H1 (cell line): ENCODE results near the gene FOXD4L6. TPM values are rescaled to one million over a fixed set of nuclear protein-coding genes. Genes with fewer than 3 reads are reported as not detected.
"Not testable (repeated sequence)": the region's sequence is repeated elsewhere in the genome, so short reads cannot be mapped to it uniquely, and the experiment has no call there.

Experiments
- CTCF ChIA-PET: fragments of 300-600 bp; sonication (Branson Sonifier 250); formaldehyde crosslinking; loops from one replicate; lab custom pipeline; 2021; ENCODE audit not compliant: partially characterized antibody; lab: Charles Lee
- POLR2A ChIA-PET: fragments of 300-600 bp; sonication (Branson Sonifier 250); formaldehyde crosslinking; loops from one replicate; lab custom pipeline; 2021; ENCODE audit warnings: inconsistent platforms; ENCODE audit not compliant: partially characterized antibody; lab: Charles Lee
- DNase-seq, 2 experiments: peaks; one replicate each; pipeline versions ENCODE4 v3.0.0 to v3.0.0-alpha.2; 2010 to 2022; ENCODE audit warnings: low spot score in 2 of 2, low read depth in 1 of 2, mixed read lengths in 1 of 2
- FAIRE-seq: peaks from 2 replicates; lab custom pipeline; 2011; peaks lifted over from hg19 to GRCh38; lab: Jason Lieb, UNC
- H2AFZ ChIP-seq: 2 replicates; pipeline ENCODE4 v1.8.1; 2012; ENCODE audit warnings: low read length, inconsistent platforms
- H2AK5ac ChIP-seq: 2 replicates; pipeline ENCODE4 v1.6.1; 2013; ENCODE audit warnings: low read depth, low read length
- H2BK120ac ChIP-seq: replicated peaks from 2 replicates; pipeline ENCODE3; 2013; ENCODE audit warnings: low read depth, low read length, inconsistent platforms
- H2BK12ac ChIP-seq: 2 replicates; pipeline ENCODE4 v1.6.1; 2013; ENCODE audit warnings: low read depth, low read length
- H2BK15ac ChIP-seq: 2 replicates; pipeline ENCODE4 v1.6.1; 2013; ENCODE audit warnings: low read length
- H2BK20ac ChIP-seq: 2 replicates; pipeline ENCODE4 v1.6.1; 2013; ENCODE audit warnings: low read length
- H2BK5ac ChIP-seq: 2 replicates; pipeline ENCODE4 v1.6.1; 2013; ENCODE audit warnings: low read depth, low read length
- H3K14ac ChIP-seq: 2 replicates; pipeline ENCODE4 v1.6.1; 2013; ENCODE audit warnings: inconsistent platforms; ENCODE audit not compliant: insufficient read length
- H3K18ac ChIP-seq: 2 replicates; pipeline ENCODE4 v1.6.1; 2013; ENCODE audit warnings: low read length; ENCODE audit errors: extremely low read depth
- H3K23ac ChIP-seq: 2 replicates; pipeline ENCODE4 v1.6.1; 2013; ENCODE audit warnings: inconsistent platforms; ENCODE audit not compliant: insufficient read length
- H3K23me2 ChIP-seq: 2 replicates; pipeline ENCODE4 v1.6.1; 2013; ENCODE audit warnings: low read depth, low read length
- H3K27ac ChIP-seq: 2 replicates; pipeline ENCODE4 v1.6.1; 2011; ENCODE audit warnings: low read depth, low read length, inconsistent platforms
- H3K27me3 ChIP-seq, 4 experiments: replicated peaks in 1 of 4; 1 replicate in 1 of 4; 2 replicates in 3 of 4; pipeline versions ENCODE4 v1.6.1 to v1.8.1; 2011 to 2013; ENCODE audit warnings: low read length in 3 of 4, mild to moderate bottlenecking in 3 of 4, inconsistent platforms in 2 of 4, mixed read lengths in 2 of 4, moderate library complexity in 1 of 4; ENCODE audit not compliant: control insufficient read depth in 3 of 4, insufficient read depth in 3 of 4; ENCODE audit errors: extremely low read depth in 1 of 4
- H3K36me3 ChIP-seq, 4 experiments: 2 replicates each; pipeline versions ENCODE4 v1.6.1 to v1.8.1; 2011 to 2013; ENCODE audit warnings: mild to moderate bottlenecking in 4 of 4, low read length in 3 of 4, moderate library complexity in 2 of 4, control low read depth in 1 of 4, inconsistent platforms in 1 of 4; ENCODE audit not compliant: insufficient read depth in 4 of 4, control insufficient read depth in 2 of 4
- H3K4ac ChIP-seq: replicated peaks from 2 replicates; pipeline ENCODE3; 2013; ENCODE audit warnings: low read length, low read depth, mixed read lengths, inconsistent platforms; ENCODE audit not compliant: insufficient read length
- H3K4me1 ChIP-seq, 4 experiments: replicated peaks in 1 of 4; 1 replicate in 1 of 4; 2 replicates in 3 of 4; pipeline versions ENCODE4 v1.6.1 to v1.8.1; 2011 to 2013; ENCODE audit warnings: low read length in 3 of 4, inconsistent platforms in 2 of 4, mixed read lengths in 1 of 4; ENCODE audit not compliant: insufficient read depth in 4 of 4, control insufficient read depth in 3 of 4
- H3K4me2 ChIP-seq, 2 experiments: 2 replicates each; pipeline versions ENCODE4 v1.6.1 to v1.8.1; 2011 to 2013; ENCODE audit warnings: low read depth in 2 of 2, low read length in 2 of 2, control low read depth in 1 of 2, inconsistent platforms in 1 of 2, mild to moderate bottlenecking in 1 of 2; ENCODE audit not compliant: insufficient read depth in 1 of 2
- H3K4me3 ChIP-seq, 4 experiments: fragments of 200-600, 300-600 bp in 1 of 4; sonication (generic), shearing (Covaris generic), sonication (Bioruptor Twin) in 1 of 4; 2 replicates each; pipeline versions ENCODE4 v1.5.1 to v1.8.1; 2011 to 2016; ENCODE audit warnings: low read length in 4 of 4, low read depth in 3 of 4, control low read depth in 2 of 4, inconsistent platforms in 2 of 4, mild to moderate bottlenecking in 2 of 4, mixed read lengths in 1 of 4, moderate library complexity in 1 of 4; ENCODE audit not compliant: insufficient read depth in 2 of 4; ENCODE audit errors: extremely low read depth in 1 of 4
- H3K56ac ChIP-seq: replicated peaks from 2 replicates; pipeline ENCODE3; 2013; ENCODE audit warnings: low read depth, mild to moderate bottlenecking, mixed read lengths, low read length, inconsistent platforms; ENCODE audit not compliant: insufficient read length
- H3K79me1 ChIP-seq: 2 replicates; pipeline ENCODE4 v1.6.1; 2013; ENCODE audit warnings: low read depth, low read length, control low read depth
- H3K79me2 ChIP-seq, 2 experiments: 2 replicates each; pipeline versions ENCODE4 v1.6.1 to v1.8.1; 2012 to 2013; ENCODE audit warnings: low read length in 2 of 2, mild to moderate bottlenecking in 2 of 2, inconsistent platforms in 1 of 2; ENCODE audit not compliant: insufficient read depth in 2 of 2, control insufficient read depth in 1 of 2
- H3K9ac ChIP-seq, 4 experiments: replicated peaks in 1 of 4; 1 replicate in 1 of 4; 2 replicates in 3 of 4; pipeline versions ENCODE4 v1.6.1 to v1.8.1; 2011 to 2013; ENCODE audit warnings: low read depth in 3 of 4, low read length in 3 of 4, control low read depth in 2 of 4, mild to moderate bottlenecking in 2 of 4, moderate library complexity in 2 of 4, inconsistent platforms in 1 of 4; ENCODE audit errors: extremely low read depth in 1 of 4
- H3K9me3 ChIP-seq, 2 experiments: 2 replicates each; pipeline versions ENCODE4 v1.6.1 to v1.8.1; 2012 to 2013; ENCODE audit warnings: mild to moderate bottlenecking in 2 of 2, moderate library complexity in 2 of 2, control low read depth in 1 of 2, inconsistent platforms in 1 of 2, low read depth in 1 of 2, low read length in 1 of 2, mixed read lengths in 1 of 2; ENCODE audit not compliant: insufficient read depth in 2 of 2
- H4K20me1 ChIP-seq, 2 experiments: replicated peaks in 1 of 2; 2 replicates each; pipeline versions ENCODE3 to v1.8.1; 2011 to 2013; ENCODE audit warnings: inconsistent platforms in 2 of 2, low read length in 2 of 2, mild to moderate bottlenecking in 1 of 2; ENCODE audit not compliant: insufficient read depth in 2 of 2, control insufficient read depth in 1 of 2
- H4K5ac ChIP-seq: 2 replicates; pipeline ENCODE4 v1.6.1; 2013; ENCODE audit warnings: low read length, low read depth, mixed read lengths, inconsistent platforms; ENCODE audit not compliant: insufficient read length
- H4K8ac ChIP-seq: 2 replicates; pipeline ENCODE4 v1.8.0; 2013; ENCODE audit warnings: mild to moderate bottlenecking, moderate library complexity, low read length, inconsistent platforms; ENCODE audit not compliant: insufficient read depth; ENCODE audit errors: extremely low read depth
- H4K91ac ChIP-seq: replicated peaks from 2 replicates; pipeline ENCODE3; 2013; ENCODE audit warnings: low read length, mixed read lengths, inconsistent platforms; ENCODE audit not compliant: insufficient read length
- WGBS, 2 experiments: shearing (Covaris generic) in 1 of 2; methylation state at CpG; one replicate each; pipeline versions ENCODE4 v1.1.6 to v1.1.7; 2013 to 2015; ENCODE audit warnings: low lambda C conversion rate in 2 of 2, mixed read lengths in 2 of 2, inconsistent platforms in 1 of 2, low coverage in 1 of 2, missing lambda C conversion rate in 1 of 2; ENCODE audit not compliant: insufficient replicate concordance in 2 of 2, insufficient coverage in 1 of 2, insufficient read length in 1 of 2; ENCODE audit errors: extremely low coverage in 1 of 2, missing lambda C conversion rate in 1 of 2; 5-methylcytosine and 5-hydroxymethylcytosine counted together
- polyA plus RNA-seq, 7 experiments: library from polyadenylated mRNA; depleted of rRNA in 3 of 7; stranded (reverse) in 5 of 7; unstranded in 2 of 7; fragments of >200 nt in 5 of 7; fragments of 200-250 nt in 2 of 7; gene quantifications; 1 replicate in 5 of 7; 2 replicates in 1 of 7; 4 replicates in 1 of 7; pipeline versions ENCODE4 v1.2.1 to v1.2.3, GENCODE V29; 2011 to 2013; ENCODE audit warnings: missing spikeins in 2 of 7, mixed read lengths in 2 of 7
- total RNA-seq: library from RNA; stranded (reverse); fragmentation: NEBNext Ultra II Directional; extraction: Animal tissue kit (Norgen Biotek cat#: 25700); gene quantifications from 2 replicates; pipeline ENCODE4 v1.2.1, GENCODE V29; 2021

The FOXD4L6 gene
- total and polyA plus RNA-seq, 2 of the 8 experiments (the other 6 are each of a cell fraction or from before 2014, with no cell fraction given) = 0.13 TPM; not detected in 1

GRCh38 chr9:41119719-41120118 lies 8.8 kb downstream of the FOXD4L6 start:
- H3K27me3 ChIP-seq, H3K4ac ChIP-seq, H3K9me3 ChIP-seq, H3K4me3 ChIP-seq, H3K9ac ChIP-seq, H2BK12ac ChIP-seq, DNase-seq, H4K91ac ChIP-seq, H3K4me2 ChIP-seq, H3K23ac ChIP-seq, H2BK120ac ChIP-seq, H3K56ac ChIP-seq, H3K27ac ChIP-seq, H2AK5ac ChIP-seq, FAIRE-seq, H3K4me1 ChIP-seq, POLR2A ChIA-PET, H3K79me2 ChIP-seq, H3K14ac ChIP-seq, H3K79me1 ChIP-seq, H2BK20ac ChIP-seq, H2BK5ac ChIP-seq, H3K18ac ChIP-seq, H4K5ac ChIP-seq, H4K20me1 ChIP-seq, H2AFZ ChIP-seq, H3K36me3 ChIP-seq, H3K23me2 ChIP-seq, H2BK15ac ChIP-seq, CTCF ChIA-PET, H4K8ac ChIP-seq: not testable (repeated sequence)
- no CpG with 5 or more reads among the region's 5 CpGs for WGBS, 2 experiments

GRCh38 chr9:41119311-41119710 lies 9.2 kb downstream of the FOXD4L6 start:
- H2BK5ac ChIP-seq, CTCF ChIA-PET, H4K5ac ChIP-seq, H3K36me3 ChIP-seq, H3K14ac ChIP-seq, H3K27ac ChIP-seq, H3K27me3 ChIP-seq, POLR2A ChIA-PET, FAIRE-seq, H2BK12ac ChIP-seq, H3K23ac ChIP-seq, H3K4me3 ChIP-seq, H3K79me2 ChIP-seq, H2AK5ac ChIP-seq, H4K91ac ChIP-seq, H2BK15ac ChIP-seq, H2AFZ ChIP-seq, H4K20me1 ChIP-seq, H2BK20ac ChIP-seq, H3K18ac ChIP-seq, H3K56ac ChIP-seq, H2BK120ac ChIP-seq, H3K4ac ChIP-seq, H4K8ac ChIP-seq, H3K4me1 ChIP-seq, H3K23me2 ChIP-seq, H3K79me1 ChIP-seq, H3K4me2 ChIP-seq, DNase-seq, H3K9me3 ChIP-seq, H3K9ac ChIP-seq: not testable (repeated sequence)
- 72% methylated on average over 7 of the region's 7 CpGs; no CpG with 5 or more reads in 1 of the 2 experiments for WGBS, 2 experiments
